Thyroid gland (tissue), 4 donors: ENCODE data around the gene NTRK2. TPM values are rescaled to one million over a fixed set of nuclear protein-coding genes. Genes with fewer than 3 reads are reported as not detected.

ENCODE experiments used
- DNase-seq, 2 donors: peaks; one replicate each; pipeline ENCODE4 v3.0.0-alpha.2; 2019
- H3K27ac ChIP-seq, 3 donors: fragments of 200-600 bp; sonication (generic); 1 replicate in 2 of 3; 2 replicates in 1 of 3; pipeline ENCODE4 v1.5.1; 2016 to 2019; ENCODE audit warnings: mild to moderate bottlenecking in 1 of 3, moderate library complexity in 1 of 3
- H3K27me3 ChIP-seq: fragments of 200-600 bp; sonication (generic); one replicate; pipeline ENCODE4 v1.5.1; 2019
- H3K36me3 ChIP-seq, 2 donors: fragments of 200-600 bp; sonication (generic); one replicate each; pipeline ENCODE4 v1.5.1; 2016 to 2019
- H3K4me1 ChIP-seq, 2 donors: fragments of 200-600 bp; sonication (generic); one replicate each; pipeline ENCODE4 v1.5.1; 2017 to 2019
- H3K4me3 ChIP-seq, 3 donors: fragments of 200-600 bp; sonication (generic); replicated peaks in 1 of 3; 1 replicate in 2 of 3; 2 replicates in 1 of 3; pipeline ENCODE4 v1.5.1; 2016; ENCODE audit warnings: mild to moderate bottlenecking in 1 of 3
- H3K9me3 ChIP-seq: fragments of 200-600 bp; sonication (generic); one replicate; pipeline ENCODE4 v1.5.1; 2017
- CTCF ChIP-seq, 6 experiments: fragments of 200-600 bp in 3 of 6; fragments of 450-650 bp in 3 of 6; sonication (generic) in 3 of 6; IDR thresholded peaks; one replicate each; pipeline ENCODE4 v1.5.1; 2016 to 2019; ENCODE audit warnings: antibody characterized with exemption in 6 of 6, mild to moderate bottlenecking in 2 of 6, inconsistent platforms in 1 of 6, moderate library complexity in 1 of 6
- POLR2A ChIP-seq, 2 donors: fragments of 450-650 bp; IDR thresholded peaks; one replicate each; pipeline ENCODE4 v1.6.1; 2017; ENCODE audit warnings: antibody characterized with exemption in 2 of 2, mild to moderate bottlenecking in 2 of 2, moderate library complexity in 1 of 2
- WGBS, 2 donors: methylation state at CpG; one replicate each; pipeline ENCODE4 v1.1.5; 2017; 5-methylcytosine and 5-hydroxymethylcytosine counted together
- intact Hi-C: fragments of 100-400 bp; cut with DNase I; formaldehyde crosslinking; loops from one replicate; pipeline ENCODE4 v1.15.1; 2023
- total RNA-seq, 4 donors: library from RNA; depleted of rRNA; stranded (reverse); fragments of >200 nt; gene quantifications; one replicate each; pipeline ENCODE4 v1.2.3, GENCODE V29; 2016

The NTRK2 gene
- total RNA-seq, 4 donors from 2014 or later = 92.0 to 186 (median 142) TPM

GRCh38 chr9:84748112-84748511, 78.6 kb downstream of the NTRK2 start:
- Histone ChIP-seq H3K4me1 (peaks cover 15 to 28% of the 10 kb centered on the region in 2 donors), H3K9me3 (no peaks in the 10 kb centered on the region), H3K4me3 (no peak overlapping the region), H3K27ac (no peak overlapping the region), H3K36me3 (peaks cover 0 to 7% of the 10 kb centered on the region in 2 donors), H3K27me3 (no peaks in the 10 kb centered on the region)
- 43 to 56% methylated on average over 2 of the region's 2 CpGs for WGBS, 2 donors
- TF ChIP-seq POLR2A (IDR thresholded peaks at IDR 0.05) (no peak), CTCF (IDR thresholded peaks at IDR 0.05) (no peak)
- intact Hi-C loops = no loop called here
- DNase-seq = no peak

- Histone ChIP-seq H3K27ac (peak overlapping the region in 1 of 3 donors; percentile 17), H3K9me3 (no peaks in the 10 kb centered on the region), H3K36me3 (no peaks in the 10 kb centered on the region), H3K4me3 (no peak overlapping the region), H3K4me1 (peaks cover 15 to 32% of the 10 kb centered on the region in 2 donors), H3K27me3 (no peaks in the 10 kb centered on the region)
- intact Hi-C loops = no loop called here
- WGBS, 2 donors = 66 to 76% methylated on average over 5 of the region's 5 CpGs
- DNase-seq = peak in 1 of 2 donors; percentile 21
- no peak for TF ChIP-seq CTCF (IDR thresholded peaks at IDR 0.05)
- TF ChIP-seq POLR2A (IDR thresholded peaks at IDR 0.05) = no peak
Observed at GRCh38 chr9:84750152-84750865, 80.8 kb downstream of the NTRK2 start.

- Histone ChIP-seq H3K9me3 (no peaks in the 10 kb centered on the region), H3K27me3 (no peaks in the 10 kb centered on the region), H3K27ac (no peak overlapping the region), H3K4me3 (no peak overlapping the region), H3K4me1 (peaks cover 15 to 32% of the 10 kb centered on the region in 2 donors), H3K36me3 (no peaks in the 10 kb centered on the region)
- DNase-seq = no peak
- intact Hi-C loops = no loop called here
- 69 to 70% methylated on average over 3 of the region's 3 CpGs for WGBS, 2 donors
- no peak for TF ChIP-seq POLR2A (IDR thresholded peaks at IDR 0.05)
- TF ChIP-seq CTCF (IDR thresholded peaks at IDR 0.05) = no peak
Observed at GRCh38 chr9:84751921-84752320, 82.4 kb downstream of the NTRK2 start.

GRCh38 chr9:84754461-84754860, 84.9 kb downstream of the NTRK2 start:
- no peak for DNase-seq
- Histone ChIP-seq H3K4me1 (peaks cover 11 to 32% of the 10 kb centered on the region in 2 donors), H3K27ac (no peak overlapping the region), H3K9me3 (no peaks in the 10 kb centered on the region), H3K36me3 (no peaks in the 10 kb centered on the region), H3K27me3 (no peaks in the 10 kb centered on the region), H3K4me3 (no peak overlapping the region)
- WGBS, 2 donors = 70 to 77% methylated on average over 3 of the region's 3 CpGs
- TF ChIP-seq POLR2A (IDR thresholded peaks at IDR 0.05) (no peak), CTCF (IDR thresholded peaks at IDR 0.05) (no peak)
- intact Hi-C loops = no loop called here

GRCh38 chr9:84754881-84755280, 85.4 kb downstream of the NTRK2 start:
- no peaks in the 10 kb centered on the region for H3K9me3 ChIP-seq
- no peak overlapping the region for H3K27ac ChIP-seq
- intact Hi-C loops = no loop called here
- WGBS, 2 donors = 95% methylated on average over 5 of the region's 5 CpGs
- no peak for DNase-seq
- no peaks in the 10 kb centered on the region for H3K36me3 ChIP-seq
- peaks cover 11 to 30% of the 10 kb centered on the region in 2 donors for H3K4me1 ChIP-seq
- no peaks in the 10 kb centered on the region for H3K27me3 ChIP-seq
- TF ChIP-seq POLR2A (IDR thresholded peaks at IDR 0.05) = no peak
- no peak for TF ChIP-seq CTCF (IDR thresholded peaks at IDR 0.05)
- no peak overlapping the region for H3K4me3 ChIP-seq
